ENCODE results near the gene EEFSEC. TPM values are rescaled to one million over a fixed set of nuclear protein-coding genes. Genes with fewer than 3 reads are reported as not detected.

The EEFSEC gene
- total and polyA plus RNA-seq, 2 of the 8 experiments (the other 6 are each of a cell fraction or from before 2014, with no cell fraction given): 13.1 to 19.8 TPM

DNA sequence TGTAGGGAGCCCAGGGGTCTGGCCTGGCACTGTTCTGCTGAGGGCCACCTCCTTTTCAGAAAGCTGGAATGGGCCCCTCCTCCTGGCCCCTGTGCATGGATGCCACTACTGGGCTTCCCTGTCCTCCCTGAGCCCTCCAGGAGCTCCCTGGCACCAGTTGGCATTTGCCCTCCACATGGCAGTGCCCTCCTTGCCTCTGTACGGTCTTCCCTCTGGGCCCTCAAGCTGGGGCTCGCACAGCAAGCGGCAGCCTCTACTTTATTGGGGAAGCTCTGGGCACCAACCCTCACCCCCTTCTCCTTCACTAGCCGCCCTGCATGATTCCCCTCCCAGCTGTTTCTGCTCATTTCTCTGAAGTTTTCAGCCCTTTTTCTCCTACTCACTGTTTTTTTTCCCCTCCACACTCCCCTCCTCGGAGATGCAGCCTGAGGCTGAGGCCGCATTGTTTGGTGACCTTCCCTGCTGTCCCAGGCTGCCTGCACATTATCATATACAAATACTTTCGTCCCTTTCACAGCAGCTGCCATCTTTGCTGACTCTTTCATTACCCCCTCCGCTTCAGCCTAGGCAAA is 127.3 kb downstream of the EEFSEC start (continued):
- TF ChIP-seq BCL11A (IDR thresholded peaks at IDR 0.05; ENCODE audit: low read depth in 2 of 2, low read length in 2 of 2) (no peak), SIX5 (IDR thresholded peaks at IDR 0.05; ENCODE audit: low read depth, low read length) (no peak), SUZ12 (IDR thresholded peaks at IDR 0.05; ENCODE audit: low read length) (no peak), CBX8 (IDR thresholded peaks at IDR 0.05; ENCODE audit: borderline replicate concordance, low read depth, low read length) (no peak), KDM1A (IDR thresholded peaks at IDR 0.05; ENCODE audit: borderline replicate concordance, low read length) (no peak), CREB1 (IDR thresholded peaks at IDR 0.05) (no peak), TAF7 (optimal IDR thresholded peaks at IDR 0.05; ENCODE audit: borderline replicate concordance, low read depth, low read length) (no peak), BRCA1 (IDR thresholded peaks at IDR 0.05; ENCODE audit: low read depth, low read length) (no peak), KDM5A (IDR thresholded peaks at IDR 0.05; ENCODE audit: low read length) (no peak), GTF2F1 (IDR thresholded peaks at IDR 0.05; ENCODE audit: borderline replicate concordance, low read depth, low read length) (no peak), EP300 (IDR thresholded peaks at IDR 0.05; ENCODE audit: borderline replicate concordance in 1 of 2, low read depth in 2 of 2, low read length in 2 of 2) (no peak; a peak in 1 of 3 replicates), SIRT6 (IDR thresholded peaks at IDR 0.05; ENCODE audit: low read length) (no peak), RFX5 (IDR thresholded peaks at IDR 0.05; ENCODE audit: borderline replicate concordance, low read depth, low read length) (no peak), NRF1 (IDR thresholded peaks at IDR 0.05; ENCODE audit: low read depth, low read length) (no peak), BACH1 (IDR thresholded peaks at IDR 0.05; ENCODE audit: low read length) (0 out of 2 replicates have a peak, but pooled peaks have one; percentile 14)
- TF ChIP-seq, protein P1, sequence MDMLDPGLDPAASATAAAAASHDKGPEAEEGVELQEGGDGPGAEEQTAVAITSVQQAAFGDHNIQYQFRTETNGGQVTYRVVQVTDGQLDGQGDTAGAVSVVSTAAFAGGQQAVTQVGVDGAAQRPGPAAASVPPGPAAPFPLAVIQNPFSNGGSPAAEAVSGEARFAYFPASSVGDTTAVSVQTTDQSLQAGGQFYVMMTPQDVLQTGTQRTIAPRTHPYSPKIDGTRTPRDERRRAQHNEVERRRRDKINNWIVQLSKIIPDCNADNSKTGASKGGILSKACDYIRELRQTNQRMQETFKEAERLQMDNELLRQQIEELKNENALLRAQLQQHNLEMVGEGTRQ (IDR thresholded peaks at IDR 0.05; ENCODE audit: low read length): no peak
